HEK293 (cell line): ENCODE measurements around the gene C12orf57.

ENCODE experiments used
- CTCF ChIA-PET: fragments of 350-600 bp; formaldehyde crosslinking; extraction: SDS; loops from one replicate; lab custom pipeline; 2021; ENCODE audit warnings: antibody characterized with exemption; lab: Yijun Ruan, JAX
- POLR2A ChIA-PET: fragments of 300-600 bp; formaldehyde crosslinking; extraction: SDS; loops from one replicate; lab custom pipeline; 2020; ENCODE audit warnings: antibody characterized with exemption, inconsistent platforms; lab: Yijun Ruan, JAX
- H3K27ac ChIP-seq: fragments of 200-500 bp; sonication (Bioruptor generic); 2 replicates; pipeline ENCODE4 v1.5.1; 2014; ENCODE audit warnings: low read depth, low read length, control low read depth, inconsistent platforms; ENCODE audit errors: extremely low read depth
- H3K36me3 ChIP-seq, 2 experiments: fragments of 200-500 bp in 1 of 2; sonication (Bioruptor generic) in 1 of 2; 1 replicate in 1 of 2; 2 replicates in 1 of 2; pipeline ENCODE4 v1.5.1; 2014 to 2017; ENCODE audit warnings: inconsistent platforms in 2 of 2, low read length in 2 of 2; ENCODE audit not compliant: control insufficient read depth in 2 of 2, insufficient read depth in 1 of 2
- H3K4me1 ChIP-seq: fragments of 200-500 bp; sonication (Bioruptor generic); 2 replicates; pipeline ENCODE4 v1.5.1; 2014; ENCODE audit warnings: mild to moderate bottlenecking, low read length, inconsistent platforms; ENCODE audit not compliant: control insufficient read depth, insufficient read depth
- H3K4me3 ChIP-seq: 2 replicates; pipeline ENCODE4 v1.5.1; 2011; ENCODE audit warnings: low read depth, mild to moderate bottlenecking, control low read depth, low read length, moderate library complexity
- H3K9me3 ChIP-seq: fragments of 200-500 bp; sonication (Bioruptor generic); 2 replicates; pipeline ENCODE4 v1.5.1; 2014; ENCODE audit warnings: low read depth, low read length, inconsistent platforms; ENCODE audit not compliant: control insufficient read depth, insufficient read depth
- FEZF1 ChIP-seq: fragments of 450-650 bp; formaldehyde crosslinking; IDR thresholded peaks from 2 replicates; pipeline ENCODE4 v1.5.1; 2016; ENCODE audit warnings: missing biosample characterization, missing genetic modification characterization
- GLIS2 ChIP-seq: fragments of 450-650 bp; formaldehyde crosslinking; IDR thresholded peaks from 2 replicates; pipeline ENCODE4 v1.5.1; 2016; ENCODE audit warnings: missing biosample characterization, missing genetic modification characterization
- HOXA7 ChIP-seq: sonication (generic); formaldehyde crosslinking; IDR thresholded peaks from 2 replicates; pipeline ENCODE4 v1.8.1; 2022; ENCODE audit warnings: missing genetic modification reagents, borderline replicate concordance
- KLF7 ChIP-seq: fragments of 450-650 bp; formaldehyde crosslinking; IDR thresholded peaks from 2 replicates; pipeline ENCODE4 v1.5.1; 2016; ENCODE audit warnings: missing biosample characterization, missing genetic modification characterization, borderline replicate concordance
- MYNN ChIP-seq: fragments of 450-650 bp; formaldehyde crosslinking; IDR thresholded peaks from 2 replicates; pipeline ENCODE4 v1.5.1; 2016; ENCODE audit warnings: missing biosample characterization, missing genetic modification characterization, borderline replicate concordance
- OSR2 ChIP-seq: fragments of 450-650 bp; formaldehyde crosslinking; IDR thresholded peaks from 2 replicates; pipeline ENCODE4 v1.5.1; 2016; ENCODE audit warnings: missing biosample characterization, missing genetic modification characterization
- RBAK ChIP-seq: fragments of 450-650 bp; formaldehyde crosslinking; IDR thresholded peaks from 2 replicates; pipeline ENCODE4 v1.5.1; 2016; ENCODE audit warnings: missing biosample characterization, missing genetic modification characterization
- SP2 ChIP-seq: fragments of 450-650 bp; formaldehyde crosslinking; IDR thresholded peaks from 2 replicates; pipeline ENCODE4 v1.5.1; 2016; ENCODE audit warnings: missing biosample characterization, missing genetic modification characterization
- ZBTB21 ChIP-seq: fragments of 450-650 bp; formaldehyde crosslinking; IDR thresholded peaks from 2 replicates; pipeline ENCODE4 v1.5.1; 2017; ENCODE audit warnings: missing biosample characterization, missing genetic modification characterization
- ZIC2 ChIP-seq: fragments of 450-650 bp; formaldehyde crosslinking; IDR thresholded peaks from 2 replicates; pipeline ENCODE4 v1.5.1; 2016; ENCODE audit warnings: missing biosample characterization, missing genetic modification characterization
- ZNF114 ChIP-seq: fragments of 450-650 bp; formaldehyde crosslinking; IDR thresholded peaks from 2 replicates; pipeline ENCODE4 v1.5.0; 2017; ENCODE audit warnings: missing biosample characterization, missing genetic modification characterization
- ZNF133 ChIP-seq: fragments of 450-650 bp; formaldehyde crosslinking; IDR thresholded peaks from 2 replicates; pipeline ENCODE4 v1.5.1; 2016; ENCODE audit warnings: missing biosample characterization, missing genetic modification characterization
- ZNF146 ChIP-seq: fragments of 450-650 bp; formaldehyde crosslinking; IDR thresholded peaks from 2 replicates; pipeline ENCODE4 v1.5.1; 2016; ENCODE audit warnings: missing biosample characterization, missing genetic modification characterization
- ZNF239 ChIP-seq: fragments of 450-650 bp; formaldehyde crosslinking; IDR thresholded peaks from 2 replicates; pipeline ENCODE4 v1.5.1; 2016; ENCODE audit warnings: missing biosample characterization, missing genetic modification characterization
- ZNF311 ChIP-seq: fragments of 450-650 bp; formaldehyde crosslinking; IDR thresholded peaks from 2 replicates; pipeline ENCODE4 v1.5.1; 2017; ENCODE audit warnings: missing biosample characterization, missing genetic modification characterization, borderline replicate concordance
- ZNF48 ChIP-seq: fragments of 450-650 bp; formaldehyde crosslinking; IDR thresholded peaks from 2 replicates; pipeline ENCODE4 v1.5.1; 2016; ENCODE audit warnings: missing biosample characterization, missing genetic modification characterization
- ZNF501 ChIP-seq: fragments of 450-650 bp; formaldehyde crosslinking; IDR thresholded peaks from 2 replicates; pipeline ENCODE4 v1.5.1; 2016; ENCODE audit warnings: missing biosample characterization, missing genetic modification characterization
- ZNF510 ChIP-seq: fragments of 450-650 bp; formaldehyde crosslinking; IDR thresholded peaks from 2 replicates; pipeline ENCODE4 v1.5.1; 2018; ENCODE audit warnings: mild to moderate bottlenecking, missing genetic modification characterization, missing biosample characterization; ENCODE audit not compliant: insufficient replicate concordance
- ZNF707 ChIP-seq: fragments of 450-650 bp; formaldehyde crosslinking; IDR thresholded peaks from 2 replicates; pipeline ENCODE4 v1.5.1; 2016; ENCODE audit warnings: missing biosample characterization, missing genetic modification characterization
- ZSCAN23 ChIP-seq: fragments of 450-650 bp; formaldehyde crosslinking; IDR thresholded peaks from 2 replicates; pipeline ENCODE4 v1.5.1; 2016; ENCODE audit warnings: missing biosample characterization, missing genetic modification characterization
- TF ChIP-seq, protein P1 (sequence below): fragments of 450-650 bp; IDR thresholded peaks from 2 replicates; pipeline ENCODE4 v1.5.1; 2018; ENCODE audit warnings: missing biosample characterization, missing genetic modification characterization
- TF ChIP-seq, protein P2 (sequence below): fragments of 450-650 bp; formaldehyde crosslinking; IDR thresholded peaks from 2 replicates; pipeline ENCODE4 v1.5.1; 2016; ENCODE audit warnings: missing biosample characterization, missing genetic modification characterization
- TF ChIP-seq, protein P3 (sequence below): fragments of 450-650 bp; formaldehyde crosslinking; conservative IDR thresholded peaks from 2 replicates; pipeline ENCODE4 v1.5.1; 2016; ENCODE audit warnings: low read depth, missing biosample characterization, missing genetic modification characterization
- TF ChIP-seq, protein P4 (sequence below): fragments of 450-650 bp; formaldehyde crosslinking; IDR thresholded peaks from 2 replicates; pipeline ENCODE4 v1.5.1; 2017; ENCODE audit warnings: missing biosample characterization, missing genetic modification characterization
- TF ChIP-seq, protein P5 (sequence below): fragments of 450-650 bp; formaldehyde crosslinking; IDR thresholded peaks from 2 replicates; pipeline ENCODE4 v1.5.1; 2017; ENCODE audit warnings: missing biosample characterization, missing genetic modification characterization

C12orf57 gene

DNA sequence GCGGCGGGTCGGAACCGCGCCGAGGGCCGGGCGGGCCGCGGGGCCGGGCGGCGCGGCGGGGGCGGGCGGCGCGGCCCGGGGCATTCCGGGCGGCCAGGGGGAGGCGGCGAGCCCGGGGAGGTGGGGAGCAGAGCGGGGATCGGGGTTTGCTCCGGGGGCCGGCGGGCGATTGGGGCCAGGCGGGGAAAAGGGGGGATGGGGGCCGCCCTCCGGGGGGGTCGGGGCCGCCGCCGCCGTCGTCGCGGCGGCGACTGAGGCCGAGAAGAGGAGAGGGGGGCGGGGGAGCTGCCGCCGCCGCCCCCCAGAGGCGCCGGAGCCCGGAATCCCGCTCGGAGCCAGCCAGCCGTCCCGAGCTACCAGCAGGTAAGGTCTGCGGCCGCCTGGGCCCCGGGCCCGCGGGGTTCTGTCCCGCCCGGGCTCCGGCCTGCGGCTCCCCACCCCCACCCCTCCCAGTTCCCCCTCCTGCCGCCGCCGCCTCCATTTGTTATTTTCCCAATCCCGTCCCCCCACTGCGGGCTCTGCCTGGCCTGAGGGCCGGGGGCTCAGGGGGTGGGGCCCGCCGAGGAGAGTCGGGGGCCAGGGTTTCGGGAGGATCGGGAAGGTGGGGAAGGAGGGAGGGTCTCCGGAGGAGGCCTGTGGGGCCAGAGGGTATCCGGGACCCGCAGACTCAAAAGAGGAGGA lies 15.7 kb upstream of the C12orf57 start (continued):
- TF ChIP-seq ZNF707 (tag by site-specific recombination) (no peak), RBAK (tag by site-specific recombination) (no peak), OSR2 (tag by site-specific recombination) (no peak), ZNF510 (tag by site-specific recombination) (no peak), MYNN (tag by site-specific recombination) (no peak), ZNF311 (tag by site-specific recombination) (no peak), ZNF48 (no peak), ZIC2 (tag by site-specific recombination) (no peak), HOXA7 (CRISPR knock-in tag) (no peak), SP2 (tag by site-specific recombination) (peak; percentile 41; the same call in 1 of the 2 replicates), KLF7 (tag by site-specific recombination) (no peak), ZNF239 (tag by site-specific recombination) (no peak), ZNF133 (tag by site-specific recombination) (no peak), ZNF501 (0 out of 2 replicates have a peak, but pooled peaks have one; percentile 27), ZNF146 (tag by site-specific recombination) (no peak), GLIS2 (tag by site-specific recombination) (0 out of 2 replicates have a peak, but pooled peaks have one; percentile 45), ZNF114 (tag by site-specific recombination) (no peak), FEZF1 (tag by site-specific recombination) (no peak), ZSCAN23 (tag by site-specific recombination) (no peak)
- TF ChIP-seq, protein P1, sequence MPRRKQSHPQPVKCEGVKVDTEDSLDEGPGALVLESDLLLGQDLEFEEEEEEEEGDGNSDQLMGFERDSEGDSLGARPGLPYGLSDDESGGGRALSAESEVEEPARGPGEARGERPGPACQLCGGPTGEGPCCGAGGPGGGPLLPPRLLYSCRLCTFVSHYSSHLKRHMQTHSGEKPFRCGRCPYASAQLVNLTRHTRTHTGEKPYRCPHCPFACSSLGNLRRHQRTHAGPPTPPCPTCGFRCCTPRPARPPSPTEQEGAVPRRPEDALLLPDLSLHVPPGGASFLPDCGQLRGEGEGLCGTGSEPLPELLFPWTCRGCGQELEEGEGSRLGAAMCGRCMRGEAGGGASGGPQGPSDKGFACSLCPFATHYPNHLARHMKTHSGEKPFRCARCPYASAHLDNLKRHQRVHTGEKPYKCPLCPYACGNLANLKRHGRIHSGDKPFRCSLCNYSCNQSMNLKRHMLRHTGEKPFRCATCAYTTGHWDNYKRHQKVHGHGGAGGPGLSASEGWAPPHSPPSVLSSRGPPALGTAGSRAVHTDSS (tag by site-specific recombination), result no peak
- TF ChIP-seq, protein P2, sequence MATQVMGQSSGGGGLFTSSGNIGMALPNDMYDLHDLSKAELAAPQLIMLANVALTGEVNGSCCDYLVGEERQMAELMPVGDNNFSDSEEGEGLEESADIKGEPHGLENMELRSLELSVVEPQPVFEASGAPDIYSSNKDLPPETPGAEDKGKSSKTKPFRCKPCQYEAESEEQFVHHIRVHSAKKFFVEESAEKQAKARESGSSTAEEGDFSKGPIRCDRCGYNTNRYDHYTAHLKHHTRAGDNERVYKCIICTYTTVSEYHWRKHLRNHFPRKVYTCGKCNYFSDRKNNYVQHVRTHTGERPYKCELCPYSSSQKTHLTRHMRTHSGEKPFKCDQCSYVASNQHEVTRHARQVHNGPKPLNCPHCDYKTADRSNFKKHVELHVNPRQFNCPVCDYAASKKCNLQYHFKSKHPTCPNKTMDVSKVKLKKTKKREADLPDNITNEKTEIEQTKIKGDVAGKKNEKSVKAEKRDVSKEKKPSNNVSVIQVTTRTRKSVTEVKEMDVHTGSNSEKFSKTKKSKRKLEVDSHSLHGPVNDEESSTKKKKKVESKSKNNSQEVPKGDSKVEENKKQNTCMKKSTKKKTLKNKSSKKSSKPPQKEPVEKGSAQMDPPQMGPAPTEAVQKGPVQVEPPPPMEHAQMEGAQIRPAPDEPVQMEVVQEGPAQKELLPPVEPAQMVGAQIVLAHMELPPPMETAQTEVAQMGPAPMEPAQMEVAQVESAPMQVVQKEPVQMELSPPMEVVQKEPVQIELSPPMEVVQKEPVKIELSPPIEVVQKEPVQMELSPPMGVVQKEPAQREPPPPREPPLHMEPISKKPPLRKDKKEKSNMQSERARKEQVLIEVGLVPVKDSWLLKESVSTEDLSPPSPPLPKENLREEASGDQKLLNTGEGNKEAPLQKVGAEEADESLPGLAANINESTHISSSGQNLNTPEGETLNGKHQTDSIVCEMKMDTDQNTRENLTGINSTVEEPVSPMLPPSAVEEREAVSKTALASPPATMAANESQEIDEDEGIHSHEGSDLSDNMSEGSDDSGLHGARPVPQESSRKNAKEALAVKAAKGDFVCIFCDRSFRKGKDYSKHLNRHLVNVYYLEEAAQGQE (tag by site-specific recombination), result no peak
- TF ChIP-seq, all 188 proteins: peak for 6

DNA sequence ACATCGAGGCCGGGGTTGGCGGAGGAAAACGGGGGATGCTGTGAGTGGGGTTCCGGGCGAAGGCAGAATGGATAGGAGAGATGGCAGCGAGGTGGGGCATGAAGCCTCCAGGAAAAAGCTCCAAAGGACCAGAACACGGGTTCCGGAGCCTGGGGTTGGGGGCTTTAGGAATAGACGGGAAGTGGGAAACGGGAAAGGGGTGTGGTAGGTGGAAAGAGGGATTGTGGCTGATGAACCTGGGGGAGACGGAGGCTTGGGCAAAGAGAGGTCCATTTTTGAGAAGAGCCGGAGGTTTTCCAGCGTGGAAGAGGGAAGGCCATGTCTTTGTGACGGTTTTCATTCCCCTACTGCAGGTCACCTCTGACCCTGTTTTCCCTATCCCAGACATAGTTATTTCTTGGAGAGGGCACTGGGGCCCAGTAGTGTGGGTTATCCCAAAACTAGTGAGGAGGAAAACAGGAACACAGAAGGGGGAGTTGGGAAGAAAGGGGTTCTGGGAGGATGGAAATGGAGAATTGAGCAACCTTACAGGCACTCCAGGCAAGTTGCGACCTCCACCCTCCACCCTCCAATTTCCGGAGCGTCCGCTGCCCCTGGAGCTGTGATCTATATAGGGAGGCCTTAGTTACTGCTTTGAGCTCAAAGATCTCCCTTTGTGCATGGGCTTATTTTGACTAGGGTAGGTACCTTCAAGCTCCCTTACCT lies 15.0 kb upstream of the C12orf57 start:
- ChIA-PET CTCF (interaction anchor here (0.8 to 1.2 kb wide), 3 partner anchors 9 to 56 kb away, joined by 3 to 5 read pairs (median 4); partner anchors contain the start of gene SPSB2), POLR2A (interaction anchor here (0.9 to 4.3 kb wide), 5 partner anchors 9 to 159 kb away, joined by 3 to 32 read pairs (median 7); partner anchors contain the start of genes C12orf57, RNU7-1 and SPSB2)
- peak overlapping the region; percentile 74 for H3K4me3 ChIP-seq
- no peaks in the 10 kb centered on the region for H3K9me3 ChIP-seq
- peaks cover 28% of the 10 kb centered on the region for H3K4me1 ChIP-seq
- H3K36me3 ChIP-seq, result peaks cover 5 to 34% of the 10 kb centered on the region in 2 experiments; a peak in 2 of 3 replicates
- peak overlapping the region; percentile 69; the same call in 1 of the 2 replicates for H3K27ac ChIP-seq
- TF ChIP-seq, protein P3, sequence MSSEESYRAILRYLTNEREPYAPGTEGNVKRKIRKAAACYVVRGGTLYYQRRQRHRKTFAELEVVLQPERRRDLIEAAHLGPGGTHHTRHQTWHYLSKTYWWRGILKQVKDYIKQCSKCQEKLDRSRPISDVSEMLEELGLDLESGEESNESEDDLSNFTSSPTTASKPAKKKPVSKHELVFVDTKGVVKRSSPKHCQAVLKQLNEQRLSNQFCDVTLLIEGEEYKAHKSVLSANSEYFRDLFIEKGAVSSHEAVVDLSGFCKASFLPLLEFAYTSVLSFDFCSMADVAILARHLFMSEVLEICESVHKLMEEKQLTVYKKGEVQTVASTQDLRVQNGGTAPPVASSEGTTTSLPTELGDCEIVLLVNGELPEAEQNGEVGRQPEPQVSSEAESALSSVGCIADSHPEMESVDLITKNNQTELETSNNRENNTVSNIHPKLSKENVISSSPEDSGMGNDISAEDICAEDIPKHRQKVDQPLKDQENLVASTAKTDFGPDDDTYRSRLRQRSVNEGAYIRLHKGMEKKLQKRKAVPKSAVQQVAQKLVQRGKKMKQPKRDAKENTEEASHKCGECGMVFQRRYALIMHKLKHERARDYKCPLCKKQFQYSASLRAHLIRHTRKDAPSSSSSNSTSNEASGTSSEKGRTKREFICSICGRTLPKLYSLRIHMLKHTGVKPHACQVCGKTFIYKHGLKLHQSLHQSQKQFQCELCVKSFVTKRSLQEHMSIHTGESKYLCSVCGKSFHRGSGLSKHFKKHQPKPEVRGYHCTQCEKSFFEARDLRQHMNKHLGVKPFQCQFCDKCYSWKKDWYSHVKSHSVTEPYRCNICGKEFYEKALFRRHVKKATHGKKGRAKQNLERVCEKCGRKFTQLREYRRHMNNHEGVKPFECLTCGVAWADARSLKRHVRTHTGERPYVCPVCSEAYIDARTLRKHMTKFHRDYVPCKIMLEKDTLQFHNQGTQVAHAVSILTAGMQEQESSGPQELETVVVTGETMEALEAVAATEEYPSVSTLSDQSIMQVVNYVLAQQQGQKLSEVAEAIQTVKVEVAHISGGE (tag by site-specific recombination), result 0 out of 2 replicates have a peak, but pooled peaks have one; percentile 27
- 0 out of 2 replicates have a peak, but pooled peaks have one; percentile 14 for TF ChIP-seq ZBTB21 (tag by site-specific recombination)
- TF ChIP-seq, protein P4, sequence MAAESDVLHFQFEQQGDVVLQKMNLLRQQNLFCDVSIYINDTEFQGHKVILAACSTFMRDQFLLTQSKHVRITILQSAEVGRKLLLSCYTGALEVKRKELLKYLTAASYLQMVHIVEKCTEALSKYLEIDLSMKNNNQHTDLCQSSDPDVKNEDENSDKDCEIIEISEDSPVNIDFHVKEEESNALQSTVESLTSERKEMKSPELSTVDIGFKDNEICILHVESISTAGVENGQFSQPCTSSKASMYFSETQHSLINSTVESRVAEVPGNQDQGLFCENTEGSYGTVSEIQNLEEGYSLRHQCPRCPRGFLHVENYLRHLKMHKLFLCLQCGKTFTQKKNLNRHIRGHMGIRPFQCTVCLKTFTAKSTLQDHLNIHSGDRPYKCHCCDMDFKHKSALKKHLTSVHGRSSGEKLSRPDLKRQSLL (tag by site-specific recombination), result no peak
- TF ChIP-seq, protein P5, sequence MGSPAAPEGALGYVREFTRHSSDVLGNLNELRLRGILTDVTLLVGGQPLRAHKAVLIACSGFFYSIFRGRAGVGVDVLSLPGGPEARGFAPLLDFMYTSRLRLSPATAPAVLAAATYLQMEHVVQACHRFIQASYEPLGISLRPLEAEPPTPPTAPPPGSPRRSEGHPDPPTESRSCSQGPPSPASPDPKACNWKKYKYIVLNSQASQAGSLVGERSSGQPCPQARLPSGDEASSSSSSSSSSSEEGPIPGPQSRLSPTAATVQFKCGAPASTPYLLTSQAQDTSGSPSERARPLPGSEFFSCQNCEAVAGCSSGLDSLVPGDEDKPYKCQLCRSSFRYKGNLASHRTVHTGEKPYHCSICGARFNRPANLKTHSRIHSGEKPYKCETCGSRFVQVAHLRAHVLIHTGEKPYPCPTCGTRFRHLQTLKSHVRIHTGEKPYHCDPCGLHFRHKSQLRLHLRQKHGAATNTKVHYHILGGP, result no peak
